GM19099 (cell line): Measurements from ENCODE around the gene STAC2.

ENCODE experiments used
- POLR2A ChIP-seq: IDR thresholded peaks from 3 replicates; pipeline ENCODE4 v1.6.1; 2011; ENCODE audit warnings: low read depth; ENCODE audit not compliant: insufficient read length; ENCODE audit errors: extremely low read depth

Gene STAC2

DNA sequence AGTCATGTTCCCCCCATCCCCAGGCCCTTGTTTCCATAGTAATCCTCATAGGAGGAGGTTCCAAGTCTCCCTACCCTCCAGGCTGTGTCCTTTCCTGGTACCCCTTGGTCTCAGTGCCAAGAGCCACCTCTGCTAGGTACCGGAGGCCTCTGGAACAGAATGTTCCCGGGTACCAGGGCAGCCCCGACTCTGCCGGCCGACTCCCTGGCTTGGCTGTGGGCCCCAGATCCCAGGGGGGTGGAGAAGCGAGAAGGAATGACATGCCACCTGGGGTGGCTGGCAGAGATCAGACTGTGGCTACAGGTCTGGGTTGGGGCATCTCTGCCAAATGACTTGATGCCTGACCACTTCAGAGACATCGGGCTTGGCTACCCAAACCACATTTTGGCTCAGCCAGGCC is 3.6 kb downstream of the STAC2 start:
- TF ChIP-seq POLR2A: no peak

- TF ChIP-seq POLR2A: no peak
Observed at GRCh38 chr17:39221572-39221971, 4.2 kb downstream of the STAC2 start.

GRCh38 chr17:39219647-39220154 is 6.0 kb downstream of the STAC2 start:
- TF ChIP-seq POLR2A: no peak

DNA sequence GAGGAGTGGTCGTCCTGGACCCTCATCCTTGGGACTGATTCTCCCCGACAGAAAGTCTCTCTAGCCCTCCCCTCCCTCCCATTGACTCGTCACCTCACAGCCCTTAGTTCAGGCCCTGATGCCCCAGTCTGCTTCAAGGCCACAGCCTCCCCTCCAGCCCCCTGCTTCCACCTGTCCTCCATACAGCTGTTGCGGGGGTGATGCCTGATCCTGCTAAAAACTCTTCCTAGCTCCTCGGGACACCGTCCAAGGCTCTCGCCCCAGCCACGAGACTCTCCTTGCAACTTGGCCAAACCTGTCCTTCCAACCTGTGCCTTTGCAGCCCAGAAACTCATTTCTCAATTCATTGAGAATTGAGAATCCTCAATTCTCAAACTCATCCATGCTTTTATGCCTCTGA is 6.8 kb downstream of the STAC2 start:
- no peak for TF ChIP-seq POLR2A

DNA sequence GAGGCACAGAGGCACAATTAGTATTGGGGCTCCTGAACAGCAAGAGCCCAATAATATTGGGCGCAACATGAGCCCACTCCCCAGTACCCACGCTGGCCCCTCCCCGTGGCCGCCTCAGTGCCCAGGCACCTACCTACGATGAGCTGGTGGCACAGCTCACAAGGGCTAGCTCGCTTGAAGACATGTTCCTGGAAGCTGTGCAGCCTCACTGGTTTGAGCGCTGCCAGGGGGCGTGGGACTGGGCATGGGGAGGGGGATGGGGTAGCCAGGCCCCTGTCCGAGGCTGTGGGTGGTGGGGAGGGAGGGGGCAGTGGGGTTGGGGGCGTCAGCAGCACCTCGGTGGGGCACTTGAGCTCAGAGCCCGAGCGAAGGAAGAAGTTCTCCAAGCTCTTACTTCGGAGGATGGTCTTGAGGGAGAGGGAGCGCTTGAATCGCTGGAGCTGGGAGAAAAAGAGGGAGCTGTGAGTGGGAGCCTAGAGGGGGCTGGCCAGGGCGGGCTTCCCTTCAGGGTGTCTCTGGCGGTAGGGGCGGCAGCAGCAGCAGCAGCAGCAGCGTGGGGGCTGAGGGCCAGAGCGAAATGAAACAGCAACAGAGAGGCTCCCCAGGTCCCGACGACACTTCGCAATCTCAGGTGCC is 7.9 kb downstream of the STAC2 start:
- TF ChIP-seq POLR2A: no peak

DNA sequence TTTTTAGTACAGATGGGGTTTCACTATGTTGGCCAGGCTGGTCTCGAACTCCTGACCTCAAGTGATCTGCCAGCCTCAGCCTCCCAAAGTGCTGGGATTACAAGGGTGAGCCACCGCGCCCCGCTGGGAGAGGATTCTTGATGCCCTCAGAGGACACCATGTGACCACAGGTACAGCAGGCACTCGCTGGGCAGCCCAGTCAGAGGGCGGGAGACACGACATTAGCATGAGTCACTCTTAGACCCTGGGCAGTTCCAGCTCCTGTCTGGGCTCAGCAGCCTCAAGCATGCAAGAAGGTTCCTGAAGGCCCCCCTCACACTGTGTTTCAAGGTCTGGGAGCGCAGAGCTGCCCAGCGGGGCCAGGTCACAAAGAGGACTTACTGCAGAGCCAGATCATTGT is 11.9 kb downstream of the STAC2 start:
- TF ChIP-seq POLR2A: no peak

DNA sequence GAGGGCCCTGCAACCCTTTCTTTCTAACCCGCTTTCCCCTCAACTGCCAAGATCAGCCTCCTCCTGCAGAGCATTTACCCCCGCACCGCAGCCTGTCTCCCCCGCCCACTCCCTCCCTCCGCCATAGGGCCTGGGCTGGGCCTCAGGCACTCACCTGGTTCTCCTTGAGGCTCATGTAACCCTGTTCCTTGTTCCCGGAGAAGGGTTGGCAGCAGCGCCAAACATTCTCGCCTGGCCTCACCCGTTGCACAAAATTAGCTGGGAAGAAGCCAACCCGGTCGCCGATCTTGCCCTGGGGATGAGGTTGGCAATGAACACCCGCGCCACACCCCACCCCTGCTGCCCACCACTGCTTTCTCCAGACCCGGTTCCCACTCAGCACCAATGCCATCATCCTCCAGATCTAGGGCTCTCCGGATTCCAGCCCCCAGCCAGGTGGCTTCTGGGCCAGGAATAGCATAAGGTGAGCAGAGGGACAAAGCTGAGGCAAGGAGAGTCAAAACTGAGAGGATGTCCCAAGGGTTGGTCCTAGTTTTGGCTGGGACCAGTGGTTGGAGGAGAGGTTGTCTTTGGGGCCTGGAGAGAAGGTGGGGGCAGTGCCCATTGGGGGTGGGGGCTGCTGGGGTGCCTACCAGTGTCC is 12.8 kb downstream of the STAC2 start:
- no peak for TF ChIP-seq POLR2A

GRCh38 chr17:39212195-39212810 is 13.4 kb downstream of the STAC2 start:
- no peak for TF ChIP-seq POLR2A

DNA sequence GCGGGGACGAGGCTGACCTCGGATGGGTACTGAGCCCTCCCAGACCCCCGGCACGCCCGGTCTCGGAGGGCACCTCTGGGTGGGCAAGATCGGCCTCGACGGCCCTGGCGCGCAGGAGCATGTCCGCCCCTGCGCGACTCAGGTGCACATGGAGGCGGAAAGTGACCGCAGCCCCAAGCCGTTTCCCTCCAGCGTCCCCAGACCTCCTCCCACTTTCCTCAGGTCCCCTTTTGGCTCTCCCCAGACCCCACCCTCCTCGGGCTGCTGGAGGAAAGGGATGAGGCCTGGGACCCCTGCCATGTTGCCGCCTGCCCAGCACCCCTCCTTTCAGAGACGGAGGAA is 15.7 kb downstream of the STAC2 start:
- TF ChIP-seq POLR2A: no peak

GRCh38 chr17:39209317-39210092 is 16.2 kb downstream of the STAC2 start:
- no peak for TF ChIP-seq POLR2A

DNA sequence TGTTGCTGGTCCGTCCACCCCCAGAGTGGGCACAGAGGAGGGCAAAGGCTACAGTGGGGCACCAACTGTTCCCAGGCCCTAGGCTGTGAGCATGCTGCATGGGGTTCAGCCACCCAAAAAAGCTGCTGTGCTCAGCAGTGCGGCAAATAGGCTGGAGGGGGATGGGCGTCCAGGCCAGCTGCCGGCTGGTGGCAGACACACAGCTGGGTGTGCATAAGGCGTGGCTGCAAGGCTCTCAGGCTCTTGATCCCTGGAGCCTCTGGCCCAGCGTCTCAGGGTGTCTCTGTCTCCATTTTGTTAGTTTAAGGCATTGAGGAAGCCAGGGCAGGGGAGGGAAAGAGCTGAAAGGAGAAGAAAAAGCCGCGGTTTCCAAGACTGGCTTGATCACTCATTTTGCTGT is 16.9 kb downstream of the STAC2 start:
- peak; percentile 23 for TF ChIP-seq POLR2A

DNA sequence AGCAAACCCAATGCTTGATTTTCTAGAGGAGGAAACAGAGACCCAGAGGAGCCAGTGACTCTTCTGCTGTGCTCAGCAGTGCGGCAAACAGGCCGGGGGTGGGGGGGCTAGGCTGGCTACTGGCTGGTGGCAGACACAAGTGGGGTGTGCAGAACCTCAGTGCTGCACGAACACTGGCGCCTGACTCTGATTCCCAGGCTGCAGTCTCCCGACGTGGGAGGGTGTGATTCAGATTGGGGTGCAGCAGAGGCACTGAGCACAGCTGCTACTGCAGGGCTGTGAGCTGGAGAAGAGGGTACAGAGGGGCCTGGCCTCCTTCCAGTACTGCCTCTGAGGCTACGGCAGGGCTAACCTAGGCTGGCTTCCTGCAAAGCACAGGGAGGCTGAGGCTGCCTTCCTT is 17.6 kb downstream of the STAC2 start:
- TF ChIP-seq POLR2A: no peak

GRCh38 chr17:39205112-39205526 is 20.6 kb downstream of the STAC2 start:
- TF ChIP-seq POLR2A: no peak

GRCh38 chr17:39204245-39204644 is 21.5 kb downstream of the STAC2 start:
- no peak for TF ChIP-seq POLR2A

DNA sequence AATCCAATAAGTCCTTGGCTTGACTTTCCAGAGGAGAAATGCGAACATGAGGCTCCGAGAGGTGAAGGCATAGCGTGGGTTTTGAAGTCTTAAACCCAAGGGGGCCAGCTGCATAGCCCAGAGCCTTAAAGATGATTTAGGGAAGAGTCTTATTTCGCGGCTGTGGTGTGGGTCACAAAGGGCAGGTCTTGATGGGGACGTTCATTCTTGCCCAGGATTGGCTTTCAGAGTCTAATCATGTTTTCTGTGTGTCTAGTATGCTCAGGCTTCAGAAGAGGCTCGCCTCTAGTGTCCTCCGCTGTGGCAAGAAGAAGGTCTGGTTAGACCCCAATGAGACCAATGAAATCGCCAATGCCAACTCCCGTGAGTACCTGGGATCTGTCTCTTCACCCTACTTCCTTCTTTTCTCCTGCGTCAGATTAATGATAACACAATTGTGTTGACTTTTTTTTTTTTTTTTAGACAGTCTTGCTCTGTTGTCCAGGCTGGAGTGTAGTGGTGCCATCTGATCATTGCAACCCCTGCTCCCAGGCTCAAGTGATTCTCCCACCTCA is 24.7 kb downstream of the STAC2 start:
- TF ChIP-seq POLR2A: peak; percentile 22
